Hematopoietic multipotent progenitor cell treated with erythropoietin and hydrocortisone succinate and interleukin-3 and kit ligand, for 8 days (in vitro differentiated cells): ENCODE results near the gene USP17L26.
"Not testable (repeated sequence)": the region's sequence is repeated elsewhere in the genome, so short reads cannot be mapped to it uniquely, and the experiment has no call there.

Experiments used
- DNase-seq: peaks from one replicate; pipeline ENCODE4 v3.0.0-alpha.2; 2015

Gene USP17L26

GRCh38 chr4:9334358-9334757, at the start of gene USP17L26:
Gene USP17L26, plus strand, starts transcription at chr4:9334658. Its CDS starts 0 bp downstream, at chr4:9334658.
- not testable (repeated sequence) for DNase-seq

DNA sequence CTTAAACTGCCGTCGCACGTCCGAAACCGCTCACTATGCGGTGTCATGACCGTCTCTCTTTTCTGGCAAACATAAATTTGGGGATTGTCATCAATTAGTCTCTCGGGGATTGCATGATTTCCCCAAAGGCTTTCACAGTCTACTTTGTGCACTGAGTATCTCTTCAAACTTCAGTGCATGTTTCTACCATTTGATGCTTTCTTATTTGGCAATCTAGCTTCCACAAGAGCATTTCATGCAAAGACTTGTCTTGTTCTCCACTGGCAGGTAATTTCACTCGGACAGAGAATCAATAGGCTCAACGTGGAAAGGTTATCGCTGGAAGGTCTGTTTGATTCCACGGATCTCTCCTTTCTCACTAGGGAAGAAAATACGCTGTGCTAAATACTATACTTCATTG, 10.3 kb upstream of the USP17L26 start:
- not testable (repeated sequence) for DNase-seq

- not testable (repeated sequence) for DNase-seq
Measured at GRCh38 chr4:9324865-9325264, 9.6 kb upstream of the USP17L26 start, which contains the start of gene USP17L24. Gene USP17L24, plus strand, starts transcription at chr4:9325165. Its CDS starts 0 bp downstream, at chr4:9325165.

DNA sequence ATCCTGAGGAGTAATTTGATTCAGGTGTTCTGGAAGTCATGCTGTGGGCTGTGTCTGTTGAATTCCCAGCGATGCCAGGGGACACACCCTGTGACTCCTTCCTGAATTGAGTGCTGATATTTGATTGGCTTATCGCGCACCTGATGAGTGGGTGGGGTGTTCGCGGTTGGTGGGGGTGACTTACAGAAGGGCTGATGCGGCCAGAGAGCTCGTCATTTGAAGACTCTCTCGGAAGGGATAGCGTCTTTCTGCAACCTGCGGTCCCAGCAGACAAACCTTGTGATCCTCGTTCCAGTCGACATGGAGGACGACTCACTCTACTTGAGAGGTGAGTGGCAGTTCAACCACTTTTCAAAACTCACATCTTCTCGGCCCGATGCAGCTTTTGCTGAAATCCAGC, 4.8 kb upstream of the USP17L26 start, which contains the start of gene USP17L25:
Gene USP17L25 (plus strand): TSS at position 301 of the 400 bp plus-strand sequence. CDS start 0 bp downstream, at position 301.
- not testable (repeated sequence) for DNase-seq

DNA sequence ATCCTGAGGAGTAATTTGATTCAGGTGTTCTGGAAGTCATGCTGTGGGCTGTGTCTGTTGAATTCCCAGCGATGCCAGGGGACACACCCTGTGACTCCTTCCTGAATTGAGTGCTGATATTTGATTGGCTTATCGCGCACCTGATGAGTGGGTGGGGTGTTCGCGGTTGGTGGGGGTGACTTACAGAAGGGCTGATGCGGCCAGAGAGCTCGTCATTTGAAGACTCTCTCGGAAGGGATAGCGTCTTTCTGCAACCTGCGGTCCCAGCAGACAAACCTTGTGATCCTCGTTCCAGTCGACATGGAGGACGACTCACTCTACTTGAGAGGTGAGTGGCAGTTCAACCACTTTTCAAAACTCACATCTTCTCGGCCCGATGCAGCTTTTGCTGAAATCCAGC, 4.6 kb downstream of the USP17L26 start, which contains the start of gene USP17L5:
Gene USP17L5 (plus strand): TSS at position 301 of the 400 bp plus-strand sequence. CDS start 0 bp downstream, at position 301.
- not testable (repeated sequence) for DNase-seq

GRCh38 chr4:9343848-9344247, 9.4 kb downstream of the USP17L26 start, which contains the start of gene USP17L27:
Gene USP17L27, plus strand, starts transcription at chr4:9344148. Its CDS starts 0 bp downstream, at chr4:9344148.
- not testable (repeated sequence) for DNase-seq

DNA sequence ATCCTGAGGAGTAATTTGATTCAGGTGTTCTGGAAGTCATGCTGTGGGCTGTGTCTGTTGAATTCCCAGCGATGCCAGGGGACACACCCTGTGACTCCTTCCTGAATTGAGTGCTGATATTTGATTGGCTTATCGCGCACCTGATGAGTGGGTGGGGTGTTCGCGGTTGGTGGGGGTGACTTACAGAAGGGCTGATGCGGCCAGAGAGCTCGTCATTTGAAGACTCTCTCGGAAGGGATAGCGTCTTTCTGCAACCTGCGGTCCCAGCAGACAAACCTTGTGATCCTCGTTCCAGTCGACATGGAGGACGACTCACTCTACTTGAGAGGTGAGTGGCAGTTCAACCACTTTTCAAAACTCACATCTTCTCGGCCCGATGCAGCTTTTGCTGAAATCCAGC, 14.1 kb downstream of the USP17L26 start, which contains the start of gene USP17L28:
Gene USP17L28 (plus strand): TSS at position 301 of the 400 bp plus-strand sequence. CDS start 0 bp downstream, at position 301.
- DNase-seq = not testable (repeated sequence)

- not testable (repeated sequence) for DNase-seq
Measured at GRCh38 chr4:9350866-9351265, 16.4 kb downstream of the USP17L26 start.

DNA sequence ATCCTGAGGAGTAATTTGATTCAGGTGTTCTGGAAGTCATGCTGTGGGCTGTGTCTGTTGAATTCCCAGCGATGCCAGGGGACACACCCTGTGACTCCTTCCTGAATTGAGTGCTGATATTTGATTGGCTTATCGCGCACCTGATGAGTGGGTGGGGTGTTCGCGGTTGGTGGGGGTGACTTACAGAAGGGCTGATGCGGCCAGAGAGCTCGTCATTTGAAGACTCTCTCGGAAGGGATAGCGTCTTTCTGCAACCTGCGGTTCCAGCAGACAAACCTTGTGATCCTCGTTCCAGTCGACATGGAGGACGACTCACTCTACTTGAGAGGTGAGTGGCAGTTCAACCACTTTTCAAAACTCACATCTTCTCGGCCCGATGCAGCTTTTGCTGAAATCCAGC, 18.9 kb downstream of the USP17L26 start, which contains the start of gene USP17L29:
Gene USP17L29 (plus strand): TSS at position 301 of the 400 bp plus-strand sequence. CDS start 0 bp downstream, at position 301.
- DNase-seq = not testable (repeated sequence)

DNA sequence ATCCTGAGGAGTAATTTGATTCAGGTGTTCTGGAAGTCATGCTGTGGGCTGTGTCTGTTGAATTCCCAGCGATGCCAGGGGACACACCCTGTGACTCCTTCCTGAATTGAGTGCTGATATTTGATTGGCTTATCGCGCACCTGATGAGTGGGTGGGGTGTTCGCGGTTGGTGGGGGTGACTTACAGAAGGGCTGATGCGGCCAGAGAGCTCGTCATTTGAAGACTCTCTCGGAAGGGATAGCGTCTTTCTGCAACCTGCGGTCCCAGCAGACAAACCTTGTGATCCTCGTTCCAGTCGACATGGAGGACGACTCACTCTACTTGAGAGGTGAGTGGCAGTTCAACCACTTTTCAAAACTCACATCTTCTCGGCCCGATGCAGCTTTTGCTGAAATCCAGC, 28.4 kb downstream of the USP17L26 start, which contains the start of gene USP17L30:
Gene USP17L30 (plus strand): TSS at position 301 of the 400 bp plus-strand sequence. CDS start 0 bp downstream, at position 301.
- DNase-seq = not testable (repeated sequence)

DNA sequence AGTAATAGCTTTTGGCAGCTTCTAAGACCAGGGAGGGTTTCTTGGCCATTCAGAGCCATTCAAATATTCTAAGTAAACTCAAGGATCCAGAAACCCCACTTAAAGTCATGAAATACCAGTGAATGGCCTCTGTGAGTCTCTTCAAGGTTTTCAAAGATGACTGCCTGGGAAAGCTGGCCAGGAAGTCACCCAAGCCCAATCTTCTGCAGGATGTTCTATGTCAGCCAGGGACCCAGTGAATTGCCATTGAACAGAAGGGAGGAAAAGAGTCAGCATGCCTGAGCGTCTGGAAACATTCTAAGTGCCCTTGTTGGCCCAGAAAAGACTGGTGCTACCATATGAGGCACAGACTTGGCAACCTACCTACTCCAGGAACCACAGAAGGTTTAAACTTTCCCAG, 45.4 kb downstream of the USP17L26 start:
- DNase-seq = not testable (repeated sequence)

- DNase-seq = peak; percentile 1
Measured at GRCh38 chr4:9381012-9381534, 46.6 kb downstream of the USP17L26 start.

DNA sequence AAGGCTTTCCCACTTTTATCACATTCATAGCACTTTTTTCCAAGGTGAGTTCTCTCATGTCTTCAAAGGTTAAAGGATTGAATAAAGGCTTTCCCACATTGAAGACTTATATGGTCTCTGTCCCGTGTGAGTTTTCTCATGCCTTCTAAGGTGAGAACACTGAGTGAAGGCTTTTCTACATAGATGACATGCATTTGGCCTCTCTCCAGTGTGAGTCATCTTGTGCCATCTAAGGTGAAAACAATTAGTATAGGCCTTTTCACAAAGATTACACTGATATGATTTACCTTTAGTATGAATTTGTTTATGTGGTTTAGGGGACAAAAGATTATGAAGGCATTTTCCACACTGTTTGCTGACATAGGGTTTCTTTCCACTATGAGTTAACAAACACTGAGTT, 49.7 kb downstream of the USP17L26 start:
- no peak for DNase-seq
